ENCODE measurements around the gene SUGP1. TPM values are rescaled to one million over a fixed set of nuclear protein-coding genes. Genes with fewer than 3 reads are reported as not detected.

Gene SUGP1
- total RNA-seq, 1 donor from 2014 or later = 41.6 TPM

- intact Hi-C loops (cut with DNase I) = no loop called here
- DNase-seq (ENCODE audit: low spot score) = no peak
These were observed 70.0 kb downstream of the SUGP1 start for GRCh38 chr19:19250196-19250801.

GRCh38 chr19:19240476-19240875 is 79.8 kb downstream of the SUGP1 start:
- intact Hi-C loops (cut with DNase I) = no loop called here
- DNase-seq (ENCODE audit: low spot score) = no peak

- no peak for DNase-seq (ENCODE audit: low spot score)
- intact Hi-C loops (cut with DNase I) = no loop called here
These were observed 80.6 kb downstream of the SUGP1 start for GRCh38 chr19:19239675-19240074.

GRCh38 chr19:19238126-19238894 is 82.0 kb downstream of the SUGP1 start:
- DNase-seq (ENCODE audit: low spot score) = no peak
- intact Hi-C loops (cut with DNase I) = no loop called here

- DNase-seq (ENCODE audit: low spot score) = no peak
- intact Hi-C loops (cut with DNase I) = no loop called here
These were observed 84.1 kb downstream of the SUGP1 start for GRCh38 chr19:19236173-19236572.

GRCh38 chr19:19234220-19234816 is 86.0 kb downstream of the SUGP1 start:
- no peak for DNase-seq (ENCODE audit: low spot score)
- intact Hi-C loops (cut with DNase I) = no loop called here

- DNase-seq (ENCODE audit: low spot score) = no peak
- intact Hi-C loops (cut with DNase I) = no loop called here
These were observed 88.0 kb downstream of the SUGP1 start for GRCh38 chr19:19232261-19232721.

- intact Hi-C loops (cut with DNase I) = no loop called here
These were observed 89.3 kb downstream of the SUGP1 start for GRCh38 chr19:19230999-19231398.

GRCh38 chr19:19229701-19230100 is 90.6 kb downstream of the SUGP1 start:
- intact Hi-C loops (cut with DNase I) = no loop called here
- no peak for DNase-seq (ENCODE audit: low spot score)

More at GRCh38 chr19:19230999-19231398, 89.3 kb downstream of the SUGP1 start:
- no peak for DNase-seq (ENCODE audit: low spot score)

GRCh38 chr19:19227217-19227616 is 93.1 kb downstream of the SUGP1 start:
- no peak for DNase-seq (ENCODE audit: low spot score)
- intact Hi-C loops (cut with DNase I) = no loop called here

GRCh38 chr19:19226663-19227062 is 93.6 kb downstream of the SUGP1 start:
- no peak for DNase-seq (ENCODE audit: low spot score)
- intact Hi-C loops (cut with DNase I) = no loop called here

GRCh38 chr19:19226204-19226603 is 94.1 kb downstream of the SUGP1 start:
- no peak for DNase-seq (ENCODE audit: low spot score)
- intact Hi-C loops (cut with DNase I) = no loop called here

Other genes starting within 250 kb of the SUGP1 start
- 12.2 TPM for gene TMEM161A, start 182.0 kb downstream of the SUGP1 start, total RNA-seq
- 0.67 TPM for gene MEF2B, start 150.2 kb downstream of the SUGP1 start, total RNA-seq
- gene BORCS8, start 128.4 kb downstream of the SUGP1 start, total RNA-seq = 27.1 TPM
- gene RFXANK, start 128.3 kb downstream of the SUGP1 start, total RNA-seq = 29.6 TPM
- gene NR2C2AP, start 117.1 kb downstream of the SUGP1 start, total RNA-seq = 6.1 TPM
- not detected for gene NCAN, start 108.6 kb downstream of the SUGP1 start, total RNA-seq
- gene TM6SF2, start 47.2 kb downstream of the SUGP1 start, total RNA-seq = 0.89 TPM
- gene MAU2, start 320 bp upstream of the SUGP1 start, total RNA-seq = 46.8 TPM
- gene GATAD2A, start 85.2 kb upstream of the SUGP1 start, total RNA-seq = 39.9 TPM
- gene TSSK6, start 195.0 kb upstream of the SUGP1 start, total RNA-seq = 1.2 TPM
- 779 TPM for gene NDUFA13, start 195.7 kb upstream of the SUGP1 start, total RNA-seq
- 6.7 TPM for gene YJEFN3, start 208.4 kb upstream of the SUGP1 start, total RNA-seq
- gene CILP2, start 217.8 kb upstream of the SUGP1 start, total RNA-seq = 0.24 TPM

All from cardiac septum (tissue), 1 donor.